Measurements from ENCODE around the gene FCRL2.

GRCh38 chr1:157819215-157819614, 42.3 kb upstream of the FCRL2 start:
- no peak for TF ChIP-seq POLR2AphosphoS5 (IDR thresholded peaks at IDR 0.05)
- no peak for TF ChIP-seq CTCF (IDR thresholded peaks at IDR 0.05)

Measured in esophagus muscularis mucosa (tissue), 3 donors.